H1 (cell line): ENCODE measurements around the gene ARID1B. TPM values are rescaled to one million over a fixed set of nuclear protein-coding genes. Genes with fewer than 3 reads are reported as not detected.

Experiments used
- CTCF ChIA-PET: fragments of 300-600 bp; sonication (Branson Sonifier 250); formaldehyde crosslinking; loops from one replicate; lab custom pipeline; 2021; ENCODE audit not compliant: partially characterized antibody; lab: Charles Lee
- POLR2A ChIA-PET: fragments of 300-600 bp; sonication (Branson Sonifier 250); formaldehyde crosslinking; loops from one replicate; lab custom pipeline; 2021; ENCODE audit warnings: inconsistent platforms; ENCODE audit not compliant: partially characterized antibody; lab: Charles Lee
- DNase-seq, 2 experiments: peaks; one replicate each; pipeline versions ENCODE4 v3.0.0 to v3.0.0-alpha.2; 2010 to 2022; ENCODE audit warnings: low spot score in 2 of 2, low read depth in 1 of 2, mixed read lengths in 1 of 2
- FAIRE-seq: peaks from 2 replicates; lab custom pipeline; 2011; peaks lifted over from hg19 to GRCh38; lab: Jason Lieb, UNC
- H2AFZ ChIP-seq: 2 replicates; pipeline ENCODE4 v1.8.1; 2012; ENCODE audit warnings: low read length, inconsistent platforms
- H2AK5ac ChIP-seq: 2 replicates; pipeline ENCODE4 v1.6.1; 2013; ENCODE audit warnings: low read depth, low read length
- H2BK120ac ChIP-seq: replicated peaks from 2 replicates; pipeline ENCODE3; 2013; ENCODE audit warnings: low read depth, low read length, inconsistent platforms
- H2BK12ac ChIP-seq: 2 replicates; pipeline ENCODE4 v1.6.1; 2013; ENCODE audit warnings: low read depth, low read length
- H2BK15ac ChIP-seq: 2 replicates; pipeline ENCODE4 v1.6.1; 2013; ENCODE audit warnings: low read length
- H2BK20ac ChIP-seq: 2 replicates; pipeline ENCODE4 v1.6.1; 2013; ENCODE audit warnings: low read length
- H2BK5ac ChIP-seq: 2 replicates; pipeline ENCODE4 v1.6.1; 2013; ENCODE audit warnings: low read depth, low read length
- H3K14ac ChIP-seq: 2 replicates; pipeline ENCODE4 v1.6.1; 2013; ENCODE audit warnings: inconsistent platforms; ENCODE audit not compliant: insufficient read length
- H3K18ac ChIP-seq: 2 replicates; pipeline ENCODE4 v1.6.1; 2013; ENCODE audit warnings: low read length; ENCODE audit errors: extremely low read depth
- H3K23ac ChIP-seq: 2 replicates; pipeline ENCODE4 v1.6.1; 2013; ENCODE audit warnings: inconsistent platforms; ENCODE audit not compliant: insufficient read length
- H3K23me2 ChIP-seq: 2 replicates; pipeline ENCODE4 v1.6.1; 2013; ENCODE audit warnings: low read depth, low read length
- H3K27ac ChIP-seq: 2 replicates; pipeline ENCODE4 v1.6.1; 2011; ENCODE audit warnings: low read depth, low read length, inconsistent platforms
- H3K27me3 ChIP-seq, 4 experiments: replicated peaks in 1 of 4; 1 replicate in 1 of 4; 2 replicates in 3 of 4; pipeline versions ENCODE4 v1.6.1 to v1.8.1; 2011 to 2013; ENCODE audit warnings: low read length in 3 of 4, mild to moderate bottlenecking in 3 of 4, inconsistent platforms in 2 of 4, mixed read lengths in 2 of 4, moderate library complexity in 1 of 4; ENCODE audit not compliant: control insufficient read depth in 3 of 4, insufficient read depth in 3 of 4; ENCODE audit errors: extremely low read depth in 1 of 4
- H3K36me3 ChIP-seq, 4 experiments: 2 replicates each; pipeline versions ENCODE4 v1.6.1 to v1.8.1; 2011 to 2013; ENCODE audit warnings: mild to moderate bottlenecking in 4 of 4, low read length in 3 of 4, moderate library complexity in 2 of 4, control low read depth in 1 of 4, inconsistent platforms in 1 of 4; ENCODE audit not compliant: insufficient read depth in 4 of 4, control insufficient read depth in 2 of 4
- H3K4ac ChIP-seq: replicated peaks from 2 replicates; pipeline ENCODE3; 2013; ENCODE audit warnings: low read length, low read depth, mixed read lengths, inconsistent platforms; ENCODE audit not compliant: insufficient read length
- H3K4me1 ChIP-seq, 4 experiments: replicated peaks in 1 of 4; 1 replicate in 1 of 4; 2 replicates in 3 of 4; pipeline versions ENCODE4 v1.6.1 to v1.8.1; 2011 to 2013; ENCODE audit warnings: low read length in 3 of 4, inconsistent platforms in 2 of 4, mixed read lengths in 1 of 4; ENCODE audit not compliant: insufficient read depth in 4 of 4, control insufficient read depth in 3 of 4
- H3K4me2 ChIP-seq, 2 experiments: 2 replicates each; pipeline versions ENCODE4 v1.6.1 to v1.8.1; 2011 to 2013; ENCODE audit warnings: low read depth in 2 of 2, low read length in 2 of 2, control low read depth in 1 of 2, inconsistent platforms in 1 of 2, mild to moderate bottlenecking in 1 of 2; ENCODE audit not compliant: insufficient read depth in 1 of 2
- H3K4me3 ChIP-seq, 4 experiments: fragments of 200-600, 300-600 bp in 1 of 4; sonication (generic), shearing (Covaris generic), sonication (Bioruptor Twin) in 1 of 4; 2 replicates each; pipeline versions ENCODE4 v1.5.1 to v1.8.1; 2011 to 2016; ENCODE audit warnings: low read length in 4 of 4, low read depth in 3 of 4, control low read depth in 2 of 4, inconsistent platforms in 2 of 4, mild to moderate bottlenecking in 2 of 4, mixed read lengths in 1 of 4, moderate library complexity in 1 of 4; ENCODE audit not compliant: insufficient read depth in 2 of 4; ENCODE audit errors: extremely low read depth in 1 of 4
- H3K56ac ChIP-seq: replicated peaks from 2 replicates; pipeline ENCODE3; 2013; ENCODE audit warnings: low read depth, mild to moderate bottlenecking, mixed read lengths, low read length, inconsistent platforms; ENCODE audit not compliant: insufficient read length
- H3K79me1 ChIP-seq: 2 replicates; pipeline ENCODE4 v1.6.1; 2013; ENCODE audit warnings: low read depth, low read length, control low read depth
- H3K79me2 ChIP-seq, 2 experiments: 2 replicates each; pipeline versions ENCODE4 v1.6.1 to v1.8.1; 2012 to 2013; ENCODE audit warnings: low read length in 2 of 2, mild to moderate bottlenecking in 2 of 2, inconsistent platforms in 1 of 2; ENCODE audit not compliant: insufficient read depth in 2 of 2, control insufficient read depth in 1 of 2
- H3K9ac ChIP-seq, 4 experiments: replicated peaks in 1 of 4; 1 replicate in 1 of 4; 2 replicates in 3 of 4; pipeline versions ENCODE4 v1.6.1 to v1.8.1; 2011 to 2013; ENCODE audit warnings: low read depth in 3 of 4, low read length in 3 of 4, control low read depth in 2 of 4, mild to moderate bottlenecking in 2 of 4, moderate library complexity in 2 of 4, inconsistent platforms in 1 of 4; ENCODE audit errors: extremely low read depth in 1 of 4
- H3K9me3 ChIP-seq, 2 experiments: 2 replicates each; pipeline versions ENCODE4 v1.6.1 to v1.8.1; 2012 to 2013; ENCODE audit warnings: mild to moderate bottlenecking in 2 of 2, moderate library complexity in 2 of 2, control low read depth in 1 of 2, inconsistent platforms in 1 of 2, low read depth in 1 of 2, low read length in 1 of 2, mixed read lengths in 1 of 2; ENCODE audit not compliant: insufficient read depth in 2 of 2
- H4K20me1 ChIP-seq, 2 experiments: replicated peaks in 1 of 2; 2 replicates each; pipeline versions ENCODE3 to v1.8.1; 2011 to 2013; ENCODE audit warnings: inconsistent platforms in 2 of 2, low read length in 2 of 2, mild to moderate bottlenecking in 1 of 2; ENCODE audit not compliant: insufficient read depth in 2 of 2, control insufficient read depth in 1 of 2
- H4K5ac ChIP-seq: 2 replicates; pipeline ENCODE4 v1.6.1; 2013; ENCODE audit warnings: low read length, low read depth, mixed read lengths, inconsistent platforms; ENCODE audit not compliant: insufficient read length
- H4K8ac ChIP-seq: 2 replicates; pipeline ENCODE4 v1.8.0; 2013; ENCODE audit warnings: mild to moderate bottlenecking, moderate library complexity, low read length, inconsistent platforms; ENCODE audit not compliant: insufficient read depth; ENCODE audit errors: extremely low read depth
- H4K91ac ChIP-seq: replicated peaks from 2 replicates; pipeline ENCODE3; 2013; ENCODE audit warnings: low read length, mixed read lengths, inconsistent platforms; ENCODE audit not compliant: insufficient read length
- ASH2L ChIP-seq: fragments of 200-600, 300-600 bp; sonication (generic); IDR thresholded peaks from one replicate; pipeline ENCODE4 v1.7.1; 2017; ENCODE audit warnings: low read length
- BACH1 ChIP-seq: IDR thresholded peaks from 2 replicates; pipeline ENCODE4 v1.6.1; 2012; ENCODE audit warnings: low read length, improper control_type of control experiment
- BCL11A ChIP-seq, 2 experiments: IDR thresholded peaks; one replicate each; pipeline ENCODE4 v1.6.1; 2011; ENCODE audit warnings: low read depth in 2 of 2, low read length in 2 of 2, mild to moderate bottlenecking in 2 of 2
- CBX8 ChIP-seq: fragments of 300-800, 300-1000 bp; sonication (generic); IDR thresholded peaks from 2 replicates; pipeline ENCODE4 v1.7.1; 2016; ENCODE audit warnings: low read depth, low read length, borderline replicate concordance
- KDM1A ChIP-seq: fragments of 200-600, 300-600 bp; sonication (generic); IDR thresholded peaks from 2 replicates; pipeline ENCODE4 v1.7.1; 2016; ENCODE audit warnings: mild to moderate bottlenecking, low read length, borderline replicate concordance
- PHF8 ChIP-seq: fragments of 200-600 bp; sonication (generic); conservative IDR thresholded peaks from 2 replicates; pipeline ENCODE4 v1.7.1; 2012; ENCODE audit warnings: low read depth, mild to moderate bottlenecking, inconsistent platforms, low read length, moderate library complexity
- SAP30 ChIP-seq: fragments of 300-600 bp; sonication (generic); IDR thresholded peaks from 2 replicates; pipeline ENCODE4 v1.7.1; 2012; ENCODE audit warnings: low read length, moderate library complexity, mild to moderate bottlenecking, inconsistent platforms; ENCODE audit not compliant: insufficient read depth, insufficient replicate concordance
- SP4 ChIP-seq: IDR thresholded peaks from 2 replicates; pipeline ENCODE4 v1.6.1; 2012; ENCODE audit warnings: low read length, inconsistent platforms
- SRF ChIP-seq: IDR thresholded peaks from 2 replicates; pipeline ENCODE4 v1.6.1; 2011; ENCODE audit warnings: mild to moderate bottlenecking, low read depth, low read length, moderate library complexity
- TAF1 ChIP-seq: IDR thresholded peaks from 2 replicates; pipeline ENCODE4 v1.6.1; 2011; ENCODE audit warnings: mild to moderate bottlenecking, low read depth, low read length
- TCF12 ChIP-seq: IDR thresholded peaks from 2 replicates; pipeline ENCODE4 v1.6.1; 2011; ENCODE audit warnings: low read depth, mild to moderate bottlenecking, low read length
- WGBS, 2 experiments: shearing (Covaris generic) in 1 of 2; methylation state at CpG; one replicate each; pipeline versions ENCODE4 v1.1.6 to v1.1.7; 2013 to 2015; ENCODE audit warnings: low lambda C conversion rate in 2 of 2, mixed read lengths in 2 of 2, inconsistent platforms in 1 of 2, low coverage in 1 of 2, missing lambda C conversion rate in 1 of 2; ENCODE audit not compliant: insufficient replicate concordance in 2 of 2, insufficient coverage in 1 of 2, insufficient read length in 1 of 2; ENCODE audit errors: extremely low coverage in 1 of 2, missing lambda C conversion rate in 1 of 2; 5-methylcytosine and 5-hydroxymethylcytosine counted together
- polyA plus RNA-seq, 7 experiments: library from polyadenylated mRNA; depleted of rRNA in 3 of 7; stranded (reverse) in 5 of 7; unstranded in 2 of 7; fragments of >200 nt in 5 of 7; fragments of 200-250 nt in 2 of 7; gene quantifications; 1 replicate in 5 of 7; 2 replicates in 1 of 7; 4 replicates in 1 of 7; pipeline versions ENCODE4 v1.2.1 to v1.2.3, GENCODE V29; 2011 to 2013; ENCODE audit warnings: missing spikeins in 2 of 7, mixed read lengths in 2 of 7
- total RNA-seq: library from RNA; stranded (reverse); fragmentation: NEBNext Ultra II Directional; extraction: Animal tissue kit (Norgen Biotek cat#: 25700); gene quantifications from 2 replicates; pipeline ENCODE4 v1.2.1, GENCODE V29; 2021

ARID1B gene
- total and polyA plus RNA-seq, 2 of the 8 experiments (the other 6 are each of a cell fraction or from before 2014, with no cell fraction given) = 24.3 to 70.3 TPM

DNA sequence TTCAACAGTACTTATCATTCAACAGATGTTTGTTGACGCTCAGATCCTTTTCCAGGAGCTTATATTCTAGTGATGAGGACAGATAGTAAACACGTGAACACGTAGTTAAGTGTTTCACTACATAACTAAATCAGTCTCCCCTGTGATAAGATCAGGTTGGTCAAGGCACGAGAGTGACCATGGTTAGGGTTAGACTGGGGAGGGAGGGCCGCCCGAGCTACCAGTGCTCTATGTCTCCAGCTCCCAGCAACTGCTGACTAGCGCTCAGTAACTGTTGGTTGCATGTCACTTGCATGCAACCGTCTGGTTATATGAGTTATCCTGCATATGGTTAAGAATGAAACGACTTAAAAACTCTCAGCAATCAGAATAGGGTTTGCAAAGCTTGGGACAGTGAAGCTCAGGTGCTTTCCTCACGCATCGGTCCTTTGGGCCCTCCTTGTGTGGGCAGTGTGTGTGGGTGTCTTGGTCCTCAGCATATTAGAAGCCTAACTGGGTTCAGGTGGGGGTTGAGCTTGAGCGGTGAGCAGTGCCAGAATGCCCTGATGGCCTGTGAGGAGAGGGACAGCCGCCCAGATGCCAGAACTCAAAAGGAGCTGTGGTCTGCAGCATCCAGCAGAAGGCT, 120.8 kb downstream of the ARID1B start:
- Histone ChIP-seq H3K4me2 (no peak overlapping the region), H3K27ac (no peak overlapping the region), H4K20me1 (peaks cover 1 to 13% of the 10 kb centered on the region in 2 experiments), H2BK12ac (no peak overlapping the region), H3K23me2 (no peaks in the 10 kb centered on the region), H3K79me1 (peaks cover 9% of the 10 kb centered on the region; the same call in 1 of the 2 replicates), H3K79me2 (peaks cover 3 to 75% of the 10 kb centered on the region in 2 experiments; a peak in 3 of 4 replicates), H3K4ac (no peak overlapping the region), H3K36me3 (no peaks in the 10 kb centered on the region; a peak in 1 of 8 replicates), H3K18ac (no peak overlapping the region), H3K9ac (no peak overlapping the region), H2BK15ac (no peak overlapping the region), H2BK20ac (no peak overlapping the region), H2AK5ac (no peak overlapping the region), H3K27me3 (no peaks in the 10 kb centered on the region), H4K8ac (no peak overlapping the region), H2BK5ac (peak overlapping the region; percentile 3; the same call in 1 of the 2 replicates), H3K9me3 (no peaks in the 10 kb centered on the region), H2AFZ (no peak overlapping the region), H3K4me1 (peaks cover 0 to 7% (median 2%) of the 10 kb centered on the region in 4 experiments; a peak in 1 of 7 replicates), H3K56ac (no peak overlapping the region), H4K5ac (no peak overlapping the region), H2BK120ac (no peak overlapping the region), H4K91ac (no peak overlapping the region), H3K23ac (no peak overlapping the region), H3K14ac (no peak overlapping the region), H3K4me3 (no peak overlapping the region)
- CTCF ChIA-PET = interaction anchor here (0.6 to 3.2 kb wide), 17 partner anchors 8 to 227 kb away, joined by 3 to 11 read pairs (median 4); no protein-coding TSS in a partner anchor
- POLR2A ChIA-PET = interaction anchor here (0.6 to 1.9 kb wide), 5 partner anchors 10 to 494 kb away, joined by 3 to 5 read pairs (median 4); no protein-coding TSS in a partner anchor
- TF ChIP-seq PHF8 (no peak), ASH2L (no peak), BCL11A (IDR thresholded peaks at IDR 0.05; ENCODE audit: low read depth in 2 of 2, low read length in 2 of 2) (no peak), SAP30 (no peak), BACH1 (no peak), KDM1A (no peak), SRF (no peak), CBX8 (no peak), TAF1 (no peak), TCF12 (no peak), SP4 (no peak)
- no peak for FAIRE-seq
- DNase-seq = no peak
- WGBS, 2 experiments = 92% methylated on average over 13 of the region's 13 CpGs; no CpG with 5 or more reads in 1 of the 2 experiments
